GM21786 (cell line): Measurements from ENCODE around the gene MYO10.
"Not testable (repeated sequence)": the region's sequence is repeated elsewhere in the genome, so short reads cannot be mapped to it uniquely, and the experiment has no call there.

Experiments used
- ATAC-seq: cut with Tn5 transposase; IDR thresholded peaks from one replicate; pipeline ENCODE4 v1.9.1; 2021; ENCODE audit not compliant: unreplicated experiment

MYO10 gene

DNA sequence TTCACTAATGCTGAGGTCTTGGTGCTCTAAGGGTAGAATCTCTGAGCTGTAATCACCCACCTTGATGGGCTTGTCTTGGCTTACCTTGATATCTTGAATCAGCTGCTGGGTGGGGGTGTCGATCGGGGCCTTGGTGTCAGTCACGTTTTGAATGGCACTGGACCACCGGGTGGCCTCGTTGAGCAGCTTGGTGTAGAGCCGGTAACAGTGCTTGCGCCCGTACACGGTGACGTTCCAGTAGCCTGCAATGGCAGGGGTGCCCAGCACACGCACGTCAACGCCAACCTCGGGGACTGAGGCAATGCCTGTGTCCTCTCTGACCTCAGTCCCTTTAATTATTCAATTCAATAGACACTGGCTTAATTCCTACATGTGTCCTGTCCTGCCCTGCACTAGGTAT is 256.2 kb downstream of the MYO10 start:
- ATAC-seq = no peak

DNA sequence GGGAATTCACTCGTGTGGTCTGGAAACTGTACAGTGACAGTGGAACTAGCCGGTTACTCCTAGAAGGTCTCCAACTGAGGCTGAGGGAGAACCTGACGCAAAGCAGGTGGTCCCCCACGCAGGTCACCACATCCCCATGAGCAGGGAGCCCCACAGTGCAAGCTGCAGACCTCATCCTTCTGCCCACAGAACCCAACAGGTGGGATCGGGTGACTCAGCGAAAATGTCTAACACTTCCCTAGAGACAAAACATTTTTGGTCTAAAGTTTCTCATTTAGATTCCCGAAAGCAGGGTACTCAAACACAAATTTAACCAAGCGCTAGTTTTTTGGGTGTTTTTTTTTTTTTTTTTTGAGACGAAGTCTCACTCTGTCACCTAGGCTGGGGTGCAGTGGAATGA is 256.9 kb downstream of the MYO10 start:
- no peak for ATAC-seq

GRCh38 chr5:16675806-16676205 is 260.3 kb downstream of the MYO10 start:
- ATAC-seq = no peak

- no peak for ATAC-seq
Measured at GRCh38 chr5:16674750-16675149, 261.3 kb downstream of the MYO10 start.

GRCh38 chr5:16673241-16674201 is 262.6 kb downstream of the MYO10 start:
- no peak for ATAC-seq

DNA sequence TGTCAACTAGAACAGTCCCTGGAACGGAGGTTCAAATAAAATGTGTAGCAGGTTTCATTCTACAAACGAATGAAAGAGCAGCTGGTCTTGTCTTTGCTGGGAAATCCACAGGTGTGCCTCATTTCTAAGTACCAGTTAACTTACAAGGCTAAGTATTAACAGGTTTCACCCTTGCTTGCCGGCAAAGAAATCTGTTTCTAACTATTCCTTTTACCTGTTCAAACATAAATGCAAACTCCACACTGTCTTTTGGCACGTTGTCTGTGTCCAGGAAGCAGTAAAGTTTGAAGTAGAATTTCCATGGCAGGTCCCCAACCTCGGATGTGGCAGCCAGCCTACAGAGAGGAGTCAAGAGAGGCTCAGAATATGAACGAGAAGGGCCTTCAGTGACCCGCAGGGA is 264.9 kb downstream of the MYO10 start:
- ATAC-seq = no peak

DNA sequence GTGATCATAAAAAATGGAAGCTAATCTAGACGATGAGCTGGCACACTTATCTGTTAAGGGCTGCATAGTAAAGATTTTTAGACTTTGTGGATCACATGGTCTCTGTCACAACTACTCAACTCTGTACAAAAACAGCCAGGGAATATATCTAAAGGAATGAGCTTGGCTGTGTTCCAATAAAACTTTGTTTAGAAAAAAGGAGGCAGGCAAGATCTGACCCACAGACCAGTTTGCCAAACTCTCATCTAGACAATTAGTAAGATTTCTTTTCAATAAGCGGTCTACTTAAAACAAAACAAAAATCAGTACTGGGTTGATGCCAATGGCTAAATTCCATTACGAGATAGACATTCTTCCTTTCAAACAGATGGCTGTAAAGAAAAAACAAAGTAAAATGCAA is 266.3 kb downstream of the MYO10 start:
- ATAC-seq = no peak

GRCh38 chr5:16668631-16669030 is 267.5 kb downstream of the MYO10 start:
- ATAC-seq = no peak

GRCh38 chr5:16668194-16668593 is 267.9 kb downstream of the MYO10 start:
- ATAC-seq = no peak

DNA sequence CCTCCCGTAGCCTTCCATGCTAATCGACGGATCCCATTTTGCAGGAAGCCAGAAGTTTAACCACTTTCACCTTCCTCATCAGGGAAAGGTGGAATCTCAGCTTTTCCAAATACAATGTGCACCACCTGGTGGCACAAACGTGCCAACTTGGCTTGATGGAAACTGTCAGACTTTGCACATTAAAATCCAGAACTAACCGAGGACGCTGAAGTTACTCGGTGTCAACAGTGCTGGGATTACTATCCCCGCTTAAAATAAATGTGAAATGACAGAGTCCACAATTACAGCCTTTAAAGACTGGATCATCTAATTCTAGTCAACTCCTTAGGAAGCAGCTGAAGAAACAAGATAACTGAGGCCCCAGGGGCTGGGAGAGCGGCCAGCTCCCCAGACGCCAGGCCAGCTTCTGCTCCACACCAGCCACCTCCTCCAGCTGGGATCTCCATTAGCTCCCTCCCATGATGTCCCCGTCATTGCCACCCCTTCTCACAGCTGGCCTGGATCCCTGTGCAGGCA is 269.1 kb downstream of the MYO10 start:
- no peak for ATAC-seq

GRCh38 chr5:16666130-16666882 is 269.8 kb downstream of the MYO10 start:
- ATAC-seq = no peak

DNA sequence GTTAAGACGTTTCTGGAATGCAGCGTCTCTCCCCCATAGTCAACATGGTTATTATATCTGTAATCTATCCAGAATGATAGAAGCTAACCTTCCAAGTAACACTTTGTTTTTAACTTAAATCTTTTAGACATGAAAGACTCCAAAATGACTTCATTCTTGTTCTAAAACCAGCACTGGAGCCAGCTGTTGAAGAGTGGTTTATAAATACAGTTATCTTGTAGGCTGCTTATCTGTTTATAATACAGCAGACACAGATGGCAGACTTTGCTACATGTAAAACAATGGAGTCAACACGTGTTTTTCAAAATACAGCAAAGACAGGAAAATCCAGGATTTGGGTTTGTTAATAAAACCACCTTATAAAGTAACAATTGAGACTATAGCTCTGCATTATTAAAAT is 270.5 kb downstream of the MYO10 start:
- no peak for ATAC-seq

DNA sequence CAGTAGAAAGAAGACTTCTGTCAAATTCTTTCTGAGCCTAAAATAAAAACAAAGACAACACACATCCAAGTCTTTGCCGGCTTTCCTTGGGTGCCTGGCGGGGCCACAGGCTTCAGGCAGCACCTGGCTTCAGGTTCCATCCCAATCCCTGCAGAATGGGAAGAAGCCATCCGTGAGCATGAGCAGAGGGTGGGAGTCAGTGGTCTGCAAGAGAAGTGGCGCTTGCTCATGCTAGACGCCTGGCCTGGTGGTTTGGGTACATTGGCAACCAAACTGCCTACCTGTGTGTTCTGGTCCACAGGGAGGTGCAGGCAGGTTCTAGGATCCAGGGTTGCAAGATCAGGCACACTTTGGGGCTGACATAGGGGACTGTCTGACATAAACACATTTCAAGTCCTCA is 271.7 kb downstream of the MYO10 start:
- no peak for ATAC-seq

GRCh38 chr5:16663840-16664239 is 272.2 kb downstream of the MYO10 start:
- ATAC-seq = no peak

- no peak for ATAC-seq
Measured at GRCh38 chr5:16661713-16662112, 274.4 kb downstream of the MYO10 start.

- ATAC-seq = no peak
Measured at GRCh38 chr5:16660982-16661381, 275.1 kb downstream of the MYO10 start.

GRCh38 chr5:16659536-16659935 is 276.6 kb downstream of the MYO10 start:
- ATAC-seq = no peak

DNA sequence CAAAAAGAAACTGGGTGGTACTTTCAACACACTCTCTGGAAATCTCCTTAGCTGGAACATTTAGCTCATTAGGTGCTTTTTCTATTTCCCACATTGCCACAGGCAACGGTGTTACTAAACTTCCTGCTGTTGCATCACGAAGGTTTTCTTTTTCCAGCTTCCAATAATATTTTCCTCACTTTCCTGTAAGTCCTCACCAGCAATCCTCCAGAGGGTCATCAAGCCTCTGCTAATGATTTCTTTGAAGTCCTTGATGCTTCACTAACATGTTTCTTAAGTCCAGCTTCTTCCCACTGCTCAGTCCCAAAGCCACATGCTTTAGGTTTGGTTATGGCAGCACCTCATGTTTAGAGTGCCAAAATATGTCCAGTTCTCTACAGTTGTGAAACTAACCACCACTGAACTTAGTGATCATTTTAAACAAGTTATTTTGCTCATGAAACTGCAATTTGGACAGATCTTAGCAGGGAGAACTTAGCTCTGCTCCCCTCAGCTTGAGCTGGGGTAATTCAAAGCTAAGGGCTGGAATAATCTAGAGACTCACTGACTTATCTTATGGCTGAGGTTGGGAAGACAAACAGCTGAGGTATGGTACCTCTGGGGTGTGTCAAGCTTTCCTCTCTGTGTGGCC is 279.4 kb downstream of the MYO10 start:
- no peak for ATAC-seq

DNA sequence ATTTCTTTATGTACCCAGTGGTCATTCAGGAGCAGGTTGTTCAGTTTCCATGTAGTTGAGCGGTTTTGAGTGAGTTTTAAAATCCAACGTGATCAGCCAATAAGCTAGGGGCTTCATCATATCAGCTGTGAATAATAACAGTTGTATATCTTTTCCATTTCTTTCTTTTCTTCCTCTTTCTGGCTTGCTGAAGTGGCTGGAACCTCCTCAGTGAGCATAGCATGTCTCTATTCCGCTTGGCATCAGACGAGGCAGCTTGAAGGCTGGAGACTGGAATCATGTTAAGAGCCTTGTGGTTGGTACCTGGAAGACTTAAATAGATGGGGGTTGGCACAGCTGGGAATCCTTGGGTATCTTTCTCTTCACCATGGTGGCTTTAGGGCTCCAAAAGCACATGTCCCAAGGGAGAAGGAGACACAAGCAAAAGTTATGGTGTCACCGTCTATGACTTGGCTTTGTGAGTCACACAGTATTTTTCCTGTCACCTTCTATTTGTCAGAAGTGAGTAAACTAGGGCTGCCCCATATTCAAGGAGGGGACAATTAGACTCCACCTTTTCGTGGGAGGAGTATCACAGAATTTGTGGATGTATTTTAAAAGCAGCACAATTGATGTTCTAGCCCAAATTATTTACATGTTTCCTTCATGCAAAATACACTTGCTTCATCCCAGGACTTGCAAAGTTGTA is 281.3 kb downstream of the MYO10 start:
- ATAC-seq = no peak

GRCh38 chr5:16648739-16649138 is 287.3 kb downstream of the MYO10 start:
- not testable (repeated sequence) for ATAC-seq
